WERI-Rb-1 (cell line): ENCODE measurements around the gene C6orf120.

Experiments
- DNase-seq: peaks from one replicate; pipeline ENCODE4 v3.0.0-alpha.2; 2020
- H3K27ac ChIP-seq: fragments of 250-450 bp; sonication (Bioruptor Pico); 2 replicates; pipeline ENCODE4 v1.5.1; 2020; ENCODE audit warnings: mild to moderate bottlenecking, moderate library complexity
- H3K27me3 ChIP-seq: fragments of 250-450 bp; sonication (Bioruptor Pico); 2 replicates; pipeline ENCODE4 v1.5.1; 2021; ENCODE audit warnings: mild to moderate bottlenecking, low read depth, moderate library complexity; ENCODE audit not compliant: insufficient read depth, severe bottlenecking
- H3K36me3 ChIP-seq: fragments of 250-450 bp; sonication (Bioruptor Pico); 2 replicates; pipeline ENCODE4 v1.5.1; 2020; ENCODE audit warnings: mild to moderate bottlenecking, moderate library complexity
- H3K4me3 ChIP-seq: 2 replicates; pipeline ENCODE4 v1.5.1; 2011; ENCODE audit warnings: low read depth, mild to moderate bottlenecking, control low read depth, low read length
- H3K9me3 ChIP-seq: fragments of 250-450 bp; sonication (Bioruptor Pico); 2 replicates; pipeline ENCODE4 v1.5.1; 2021; ENCODE audit warnings: mild to moderate bottlenecking, moderate library complexity; ENCODE audit not compliant: severe bottlenecking
- TF ChIP-seq, protein P1 (sequence below): IDR thresholded peaks from 2 replicates; pipeline ENCODE4 v1.5.1; 2011; ENCODE audit warnings: low read depth, mild to moderate bottlenecking, control low read depth, inconsistent platforms, low read length

The C6orf120 gene

DNA sequence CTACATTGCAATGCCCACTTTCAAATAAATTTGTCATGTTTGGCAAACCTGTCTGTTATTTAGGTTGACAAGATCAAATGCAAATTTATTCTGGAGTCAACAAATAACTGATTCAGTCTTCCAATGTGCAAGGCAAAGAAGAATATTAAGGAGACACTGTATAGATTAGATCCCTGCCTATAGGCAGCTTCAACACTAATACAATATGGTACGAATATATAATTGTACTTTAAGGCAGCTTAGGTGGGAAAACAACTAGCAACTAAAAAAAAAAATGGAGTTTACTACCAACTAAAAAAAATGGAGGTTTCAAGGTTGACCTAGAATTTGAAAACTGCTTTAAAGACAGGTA lies 24.1 kb downstream of the C6orf120 start:
- Histone ChIP-seq H3K27ac (peak overlapping the region; percentile 99), H3K4me3 (peak overlapping the region; percentile 77; the same call in 1 of the 2 replicates)
- TF ChIP-seq, protein P1, sequence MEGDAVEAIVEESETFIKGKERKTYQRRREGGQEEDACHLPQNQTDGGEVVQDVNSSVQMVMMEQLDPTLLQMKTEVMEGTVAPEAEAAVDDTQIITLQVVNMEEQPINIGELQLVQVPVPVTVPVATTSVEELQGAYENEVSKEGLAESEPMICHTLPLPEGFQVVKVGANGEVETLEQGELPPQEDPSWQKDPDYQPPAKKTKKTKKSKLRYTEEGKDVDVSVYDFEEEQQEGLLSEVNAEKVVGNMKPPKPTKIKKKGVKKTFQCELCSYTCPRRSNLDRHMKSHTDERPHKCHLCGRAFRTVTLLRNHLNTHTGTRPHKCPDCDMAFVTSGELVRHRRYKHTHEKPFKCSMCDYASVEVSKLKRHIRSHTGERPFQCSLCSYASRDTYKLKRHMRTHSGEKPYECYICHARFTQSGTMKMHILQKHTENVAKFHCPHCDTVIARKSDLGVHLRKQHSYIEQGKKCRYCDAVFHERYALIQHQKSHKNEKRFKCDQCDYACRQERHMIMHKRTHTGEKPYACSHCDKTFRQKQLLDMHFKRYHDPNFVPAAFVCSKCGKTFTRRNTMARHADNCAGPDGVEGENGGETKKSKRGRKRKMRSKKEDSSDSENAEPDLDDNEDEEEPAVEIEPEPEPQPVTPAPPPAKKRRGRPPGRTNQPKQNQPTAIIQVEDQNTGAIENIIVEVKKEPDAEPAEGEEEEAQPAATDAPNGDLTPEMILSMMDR, result no peak

DNA sequence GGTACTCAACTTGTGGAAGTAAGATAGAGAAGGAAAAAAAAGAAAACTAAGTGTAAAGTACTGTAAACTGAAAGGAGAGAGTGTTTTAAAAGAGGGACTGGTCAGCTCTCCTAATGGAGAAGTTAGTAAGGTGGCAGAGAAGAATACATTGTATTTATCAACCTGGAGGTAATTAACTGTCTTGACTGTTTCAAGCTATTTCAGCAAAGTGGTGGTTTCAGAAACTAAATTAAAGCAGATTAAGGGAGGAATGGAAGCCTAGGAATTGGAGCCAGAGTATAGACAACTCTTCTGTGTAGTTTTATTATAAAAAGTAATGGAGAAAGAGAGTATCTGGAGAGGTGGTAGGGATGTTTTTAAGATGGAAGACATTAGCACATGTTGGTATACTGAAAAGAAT lies 25.0 kb downstream of the C6orf120 start:
- no peaks in the 10 kb centered on the region for H3K27me3 ChIP-seq
- DNase-seq, result no peak
- no peak overlapping the region for H3K4me3 ChIP-seq
- no peaks in the 10 kb centered on the region for H3K9me3 ChIP-seq
- TF ChIP-seq, protein P1, result no peak
- no peaks in the 10 kb centered on the region for H3K36me3 ChIP-seq
- H3K27ac ChIP-seq, result no peak overlapping the region

More for the DNA sequence above, 24.1 kb downstream of the C6orf120 start:
- no peaks in the 10 kb centered on the region for H3K9me3 ChIP-seq
- no peaks in the 10 kb centered on the region for H3K27me3 ChIP-seq
- no peak for DNase-seq
- H3K36me3 ChIP-seq, result no peaks in the 10 kb centered on the region

DNA sequence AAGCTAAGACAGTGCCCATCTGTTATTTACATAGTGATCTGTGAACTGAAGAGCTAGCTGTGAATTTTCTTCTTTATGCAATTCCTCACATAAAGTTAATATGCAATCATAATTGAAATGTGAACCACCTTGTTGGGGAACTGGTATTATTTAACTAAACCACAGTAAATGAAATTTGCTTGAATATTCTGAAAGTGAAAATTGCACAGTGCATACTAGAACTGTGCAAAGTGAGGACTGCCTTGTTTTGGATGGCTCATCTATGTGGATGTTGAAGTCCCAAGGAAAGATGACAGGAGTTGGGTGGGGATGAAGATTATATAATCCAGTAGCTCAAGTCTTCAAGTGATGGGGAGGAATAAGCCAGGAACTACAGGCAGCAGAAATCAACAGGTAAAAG lies 28.0 kb downstream of the C6orf120 start:
- no peak for DNase-seq

DNA sequence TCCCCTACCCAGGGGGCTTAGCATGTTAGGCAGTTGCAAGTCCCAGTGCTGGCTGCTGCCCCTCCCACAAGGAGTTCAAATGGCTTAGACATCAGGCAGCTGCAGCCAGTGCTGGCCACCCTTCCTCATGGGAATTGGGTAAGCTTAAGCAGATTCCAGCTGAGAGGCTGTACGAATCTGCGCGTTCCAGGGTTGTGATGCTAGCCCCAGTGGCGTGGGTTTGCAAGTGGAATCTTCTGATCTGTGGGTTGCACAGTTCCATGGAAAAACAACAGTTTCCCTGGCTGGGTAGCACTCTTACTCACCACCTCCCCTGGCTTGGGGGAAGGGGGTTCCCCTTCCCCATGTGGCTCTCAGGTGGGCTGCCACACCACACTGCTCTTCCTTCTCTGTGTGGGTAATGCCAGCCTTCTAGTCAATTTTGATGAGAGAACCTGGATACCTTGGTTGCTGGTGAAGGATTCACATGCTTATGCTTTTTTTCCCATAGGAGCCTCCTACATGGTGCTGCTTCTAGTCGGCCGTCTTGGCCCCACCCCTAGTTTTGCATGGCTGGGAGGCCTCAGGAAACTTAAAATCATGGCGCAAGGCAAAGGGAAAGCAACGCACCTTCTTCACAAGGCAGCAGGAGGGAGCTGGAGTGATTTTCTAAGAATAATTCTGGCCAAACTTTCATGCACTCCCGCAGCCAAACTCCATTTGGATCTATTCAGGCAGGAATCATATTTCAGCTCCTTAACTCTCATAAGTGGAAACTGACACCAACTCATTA lies 36.5 kb downstream of the C6orf120 start:
- H3K9me3 ChIP-seq, result no peaks in the 10 kb centered on the region

More for the DNA sequence above, 28.0 kb downstream of the C6orf120 start:
- Histone ChIP-seq H3K27ac (no peak overlapping the region), H3K9me3 (no peaks in the 10 kb centered on the region), H3K4me3 (no peak overlapping the region), H3K36me3 (no peaks in the 10 kb centered on the region), H3K27me3 (no peaks in the 10 kb centered on the region)
- TF ChIP-seq, protein P1, result no peak

DNA sequence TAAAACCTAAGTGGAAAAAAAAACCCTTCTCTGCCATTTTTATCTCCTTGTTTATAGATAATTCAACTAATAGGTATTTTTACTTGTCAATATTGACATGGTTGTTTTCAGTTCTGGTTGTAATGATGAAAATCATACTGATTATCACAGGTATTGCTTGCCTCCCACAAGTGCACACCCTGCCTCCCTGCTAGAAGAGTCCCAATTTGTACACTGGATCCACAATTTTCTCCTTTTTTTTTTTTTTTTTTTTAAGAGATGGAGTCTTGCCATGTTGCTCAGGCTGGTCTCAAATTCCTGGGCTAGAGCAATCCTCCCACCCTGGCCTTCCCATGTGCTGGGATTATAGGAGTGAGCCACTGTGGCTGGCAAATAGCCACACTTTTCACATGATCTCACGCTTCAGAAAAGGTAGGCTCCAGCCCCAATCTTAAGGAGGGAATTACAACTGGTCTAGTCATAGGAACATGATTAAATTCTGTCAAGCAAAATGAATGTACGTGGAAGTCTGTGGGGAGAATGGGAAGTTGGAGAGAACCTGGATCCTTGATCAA lies 37.1 kb downstream of the C6orf120 start:
- Histone ChIP-seq H3K27ac (no peak overlapping the region), H3K4me3 (no peak overlapping the region), H3K9me3 (no peaks in the 10 kb centered on the region), H3K27me3 (no peaks in the 10 kb centered on the region), H3K36me3 (no peaks in the 10 kb centered on the region)
- no peak for DNase-seq
- TF ChIP-seq, protein P1, result no peak

More for the DNA sequence above, 36.5 kb downstream of the C6orf120 start:
- TF ChIP-seq, protein P1, result no peak
- DNase-seq, result peak; percentile 50
- no peaks in the 10 kb centered on the region for H3K36me3 ChIP-seq
- H3K27ac ChIP-seq, result no peak overlapping the region
- H3K4me3 ChIP-seq, result no peak overlapping the region
- H3K27me3 ChIP-seq, result no peaks in the 10 kb centered on the region
